ENCODE measurements around the gene PLOD2. TPM values are rescaled to one million over a fixed set of nuclear protein-coding genes. Genes with fewer than 3 reads are reported as not detected.
A peak's percentile ranks its signal among the peaks of the same experiment; 100 is the strongest.

Gene PLOD2
- total RNA-seq, 1 experiment from 2014 or later, result 19.3 TPM

- WGBS (ENCODE audit: extremely low coverage, insufficient read length, low lambda C conversion rate), result no CpG with 5 or more reads among the region's 6 CpGs
- DNase-seq, result no peak
These were observed 8.2 kb downstream of the PLOD2 start for GRCh38 chr3:146152834-146153233.

More at GRCh38 chr3:146152834-146153233, 8.2 kb downstream of the PLOD2 start:
- Histone ChIP-seq H4K20me1 (ENCODE audit: control insufficient read depth, insufficient read depth, insufficient read length) (no peaks in the 10 kb centered on the region), H3K4ac (ENCODE audit: low read depth, low read length) (no peak overlapping the region), H2BK120ac (ENCODE audit: low read depth, low read length, poor library complexity, severe bottlenecking) (no peak overlapping the region), H3K27me3 (ENCODE audit: insufficient read depth, low read length) (no peaks in the 10 kb centered on the region), H3T11ph (ENCODE audit: low read length) (no peak overlapping the region), H3K18ac (ENCODE audit: insufficient read length, low read depth, low read length) (no peak overlapping the region), H3K4me1 (ENCODE audit: insufficient read depth, low read length) (peaks cover 2% of the 10 kb centered on the region), H2BK20ac (ENCODE audit: low read depth, low read length, poor library complexity, severe bottlenecking) (no peak overlapping the region), H2BK15ac (ENCODE audit: low read depth, low read length) (no peak overlapping the region), H2BK12ac (ENCODE audit: insufficient read length, low read depth, low read length) (no peak overlapping the region), H3K56ac (ENCODE audit: insufficient read length, low read depth, low read length) (no peak overlapping the region), H2AFZ (ENCODE audit: low read length) (no peak overlapping the region), H3K79me1 (ENCODE audit: insufficient read depth, low read depth, low read length, poor library complexity, severe bottlenecking) (no peaks in the 10 kb centered on the region), H3K79me2 (ENCODE audit: insufficient read depth, low read length) (peaks cover 4% of the 10 kb centered on the region; the same call in 1 of the 2 replicates), H4K8ac (replicated peaks; ENCODE audit: insufficient read length, low read depth, low read length) (no peak overlapping the region), H3K27ac (ENCODE audit: insufficient read length, low read depth, low read length) (no peak overlapping the region), H3K14ac (ENCODE audit: insufficient read depth, low read length) (no peak overlapping the region), H2BK5ac (ENCODE audit: insufficient read length, low read length) (no peak overlapping the region), H3K9me3 (ENCODE audit: control insufficient read depth, low read depth, low read length) (no peaks in the 10 kb centered on the region), H2AK5ac (ENCODE audit: insufficient read length, low read length) (no peak overlapping the region), H4K91ac (ENCODE audit: insufficient read length, low read depth, low read length) (no peak overlapping the region), H3K23me2 (ENCODE audit: insufficient read length, low read depth, low read length, poor library complexity, severe bottlenecking) (no peaks in the 10 kb centered on the region), H4K5ac (ENCODE audit: insufficient read length, low read depth, low read length) (no peak overlapping the region), H3K23ac (ENCODE audit: insufficient read length, low read depth, low read length) (no peak overlapping the region), H3K9ac (ENCODE audit: extremely low read depth, insufficient read length, low read length) (no peak overlapping the region), H3K4me2 (ENCODE audit: insufficient read depth, insufficient read length, low read length) (no peak overlapping the region)
- H3K27me3 Mint-ChIP-seq (ENCODE audit: low read depth), result no peaks in the 10 kb centered on the region
- H3K4me1 Mint-ChIP-seq, result peaks cover 16 to 31% of the 10 kb centered on the region in 2 experiments
- TF ChIP-seq CTCF (conservative IDR thresholded peaks at IDR 0.05), result no peak
- H3K36me3 Mint-ChIP-seq (ENCODE audit: insufficient read depth in 1 of 3, low read depth in 3 of 3), result no peaks in the 10 kb centered on the region; a peak in 1 of 7 replicates
- H3K4me3 Mint-ChIP-seq, result no peak overlapping the region
- H3K27ac Mint-ChIP-seq, result peak overlapping the region; percentile 26 to 86 (median 78); a peak in 5 of 7 replicates
- no peaks in the 10 kb centered on the region for H3K9me3 Mint-ChIP-seq

Measured in H9 (cell line).